ENCODE measurements around the gene EDA.

DNA sequence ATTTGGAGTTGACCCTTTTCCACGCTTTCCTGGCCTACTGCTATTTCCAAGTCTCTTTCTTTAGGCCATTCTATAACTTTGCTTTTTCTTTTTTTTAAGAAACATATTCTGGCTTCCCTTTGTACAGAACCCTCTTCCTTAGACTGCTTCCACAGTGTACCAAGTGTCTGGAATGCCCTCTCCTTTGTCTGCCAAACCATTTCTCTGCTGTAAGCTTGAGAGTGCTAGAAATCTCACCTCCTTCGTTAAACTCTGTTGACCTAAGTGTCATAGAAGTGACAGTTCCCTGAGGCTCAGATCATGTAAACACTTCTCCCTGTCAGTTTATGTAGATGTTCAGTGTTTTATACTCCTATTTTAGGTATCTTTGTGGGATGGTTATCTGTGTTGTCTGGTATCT is 108.4 kb downstream of the EDA start:
- TF ChIP-seq, protein P1, sequence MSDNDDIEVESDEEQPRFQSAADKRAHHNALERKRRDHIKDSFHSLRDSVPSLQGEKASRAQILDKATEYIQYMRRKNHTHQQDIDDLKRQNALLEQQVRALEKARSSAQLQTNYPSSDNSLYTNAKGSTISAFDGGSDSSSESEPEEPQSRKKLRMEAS (IDR thresholded peaks at IDR 0.05): no peak
- no peak for TF ChIP-seq EP300 (IDR thresholded peaks at IDR 0.05; ENCODE audit: borderline replicate concordance)
- TF ChIP-seq TAF1 (IDR thresholded peaks at IDR 0.05; ENCODE audit: low read depth): no peak
- no peak for TF ChIP-seq YY1 (IDR thresholded peaks at IDR 0.05; ENCODE audit: low read depth)
- no peak for TF ChIP-seq FOXM1 (IDR thresholded peaks at IDR 0.05; ENCODE audit: borderline replicate concordance, low read depth)
- TF ChIP-seq, protein P2, sequence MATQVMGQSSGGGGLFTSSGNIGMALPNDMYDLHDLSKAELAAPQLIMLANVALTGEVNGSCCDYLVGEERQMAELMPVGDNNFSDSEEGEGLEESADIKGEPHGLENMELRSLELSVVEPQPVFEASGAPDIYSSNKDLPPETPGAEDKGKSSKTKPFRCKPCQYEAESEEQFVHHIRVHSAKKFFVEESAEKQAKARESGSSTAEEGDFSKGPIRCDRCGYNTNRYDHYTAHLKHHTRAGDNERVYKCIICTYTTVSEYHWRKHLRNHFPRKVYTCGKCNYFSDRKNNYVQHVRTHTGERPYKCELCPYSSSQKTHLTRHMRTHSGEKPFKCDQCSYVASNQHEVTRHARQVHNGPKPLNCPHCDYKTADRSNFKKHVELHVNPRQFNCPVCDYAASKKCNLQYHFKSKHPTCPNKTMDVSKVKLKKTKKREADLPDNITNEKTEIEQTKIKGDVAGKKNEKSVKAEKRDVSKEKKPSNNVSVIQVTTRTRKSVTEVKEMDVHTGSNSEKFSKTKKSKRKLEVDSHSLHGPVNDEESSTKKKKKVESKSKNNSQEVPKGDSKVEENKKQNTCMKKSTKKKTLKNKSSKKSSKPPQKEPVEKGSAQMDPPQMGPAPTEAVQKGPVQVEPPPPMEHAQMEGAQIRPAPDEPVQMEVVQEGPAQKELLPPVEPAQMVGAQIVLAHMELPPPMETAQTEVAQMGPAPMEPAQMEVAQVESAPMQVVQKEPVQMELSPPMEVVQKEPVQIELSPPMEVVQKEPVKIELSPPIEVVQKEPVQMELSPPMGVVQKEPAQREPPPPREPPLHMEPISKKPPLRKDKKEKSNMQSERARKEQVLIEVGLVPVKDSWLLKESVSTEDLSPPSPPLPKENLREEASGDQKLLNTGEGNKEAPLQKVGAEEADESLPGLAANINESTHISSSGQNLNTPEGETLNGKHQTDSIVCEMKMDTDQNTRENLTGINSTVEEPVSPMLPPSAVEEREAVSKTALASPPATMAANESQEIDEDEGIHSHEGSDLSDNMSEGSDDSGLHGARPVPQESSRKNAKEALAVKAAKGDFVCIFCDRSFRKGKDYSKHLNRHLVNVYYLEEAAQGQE (IDR thresholded peaks at IDR 0.05; ENCODE audit: low read depth): no peak
- TF ChIP-seq, protein P3, sequence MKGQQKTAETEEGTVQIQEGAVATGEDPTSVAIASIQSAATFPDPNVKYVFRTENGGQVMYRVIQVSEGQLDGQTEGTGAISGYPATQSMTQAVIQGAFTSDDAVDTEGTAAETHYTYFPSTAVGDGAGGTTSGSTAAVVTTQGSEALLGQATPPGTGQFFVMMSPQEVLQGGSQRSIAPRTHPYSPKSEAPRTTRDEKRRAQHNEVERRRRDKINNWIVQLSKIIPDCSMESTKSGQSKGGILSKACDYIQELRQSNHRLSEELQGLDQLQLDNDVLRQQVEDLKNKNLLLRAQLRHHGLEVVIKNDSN (IDR thresholded peaks at IDR 0.05): no peak
- no peak for TF ChIP-seq EGR1 (IDR thresholded peaks at IDR 0.05)
- no peak for TF ChIP-seq TCF12 (IDR thresholded peaks at IDR 0.05; ENCODE audit: low read depth)
- TF ChIP-seq RAD21 (IDR thresholded peaks at IDR 0.05; ENCODE audit: low read depth): no peak
- TF ChIP-seq CEBPB (IDR thresholded peaks at IDR 0.05): no peak
- no peak for TF ChIP-seq TEAD4 (IDR thresholded peaks at IDR 0.05)
- TF ChIP-seq NFIC (IDR thresholded peaks at IDR 0.05): no peak
- no peak for TF ChIP-seq CREB1 (IDR thresholded peaks at IDR 0.05; ENCODE audit: low read depth)
